HepG2 (cell line): ENCODE data around the gene PEA15. TPM values are rescaled to one million over a fixed set of nuclear protein-coding genes. Genes with fewer than 3 reads are reported as not detected.

Experiments used
- BORCS8-MEF2B ChIP-seq: sonication (generic); formaldehyde crosslinking; IDR thresholded peaks from 2 replicates; pipeline ENCODE4 v1.8.0; 2022; ENCODE audit warnings: mild to moderate bottlenecking, missing genetic modification reagents
- DPF2 ChIP-seq: sonication (generic); formaldehyde crosslinking; IDR thresholded peaks from 2 replicates; pipeline ENCODE4 v1.4.0; 2020; ENCODE audit warnings: mild to moderate bottlenecking, low read depth, missing genetic modification reagents, borderline replicate concordance
- DR1 ChIP-seq: sonication (generic); formaldehyde crosslinking; IDR thresholded peaks from 2 replicates; pipeline ENCODE4 v1.8.0; 2021; ENCODE audit warnings: mild to moderate bottlenecking, missing genetic modification reagents, inconsistent platforms
- FOXJ3 ChIP-seq: sonication (generic); formaldehyde crosslinking; IDR thresholded peaks from 2 replicates; pipeline ENCODE4 v1.4.0; 2020; ENCODE audit warnings: missing genetic modification reagents, mild to moderate bottlenecking, borderline replicate concordance
- GATAD2A ChIP-seq: IDR thresholded peaks from 2 replicates; pipeline ENCODE4 v1.6.1; 2016
- HDAC1 ChIP-seq: sonication (generic); formaldehyde crosslinking; IDR thresholded peaks from 2 replicates; pipeline ENCODE4 v1.5.1; 2020; ENCODE audit warnings: mild to moderate bottlenecking, missing genetic modification reagents
- HMGXB3 ChIP-seq: sonication (generic); formaldehyde crosslinking; IDR thresholded peaks from 2 replicates; pipeline ENCODE4 v1.4.0; 2020; ENCODE audit warnings: missing genetic modification reagents, borderline replicate concordance
- JUNB ChIP-seq: sonication (generic); formaldehyde crosslinking; IDR thresholded peaks from 2 replicates; pipeline ENCODE4 v1.8.0; 2022; ENCODE audit warnings: missing genetic modification reagents, mild to moderate bottlenecking, borderline replicate concordance
- KLF11 ChIP-seq: IDR thresholded peaks from 2 replicates; pipeline ENCODE4 v1.6.1; 2016; ENCODE audit warnings: missing compliant biosample characterization
- NKX3-1 ChIP-seq: sonication (generic); formaldehyde crosslinking; IDR thresholded peaks from 2 replicates; pipeline ENCODE4 v1.5.0; 2020; ENCODE audit warnings: missing genetic modification reagents
- SRSF1 ChIP-seq: fragments of 200-400 bp; formaldehyde crosslinking; optimal IDR thresholded peaks from 2 replicates; pipeline ENCODE3; 2017; ENCODE audit warnings: mild to moderate bottlenecking, low read depth, low read length, moderate library complexity
- TFAP4 ChIP-seq: sonication (generic); IDR thresholded peaks from 2 replicates; pipeline ENCODE4 v1.6.1; 2016; ENCODE audit warnings: low read depth, borderline replicate concordance
- TFE3 ChIP-seq: IDR thresholded peaks from 2 replicates; pipeline ENCODE4 v1.6.1; 2016
- TGIF2 ChIP-seq: IDR thresholded peaks from 2 replicates; pipeline ENCODE4 v1.6.1; 2016; ENCODE audit warnings: control low read depth, missing compliant biosample characterization
- THAP8 ChIP-seq: sonication (generic); formaldehyde crosslinking; IDR thresholded peaks from 2 replicates; pipeline ENCODE4 v1.5.1; 2020; ENCODE audit warnings: missing genetic modification reagents, mild to moderate bottlenecking, borderline replicate concordance
- ZBTB1 ChIP-seq: sonication (generic); formaldehyde crosslinking; IDR thresholded peaks from 2 replicates; pipeline ENCODE4 v1.4.0; 2020; ENCODE audit warnings: missing genetic modification reagents, borderline replicate concordance
- ZNF124 ChIP-seq: sonication (generic); formaldehyde crosslinking; IDR thresholded peaks from 2 replicates; pipeline ENCODE4 v1.4.0; 2020; ENCODE audit warnings: missing genetic modification reagents
- ZNF367 ChIP-seq: sonication (generic); formaldehyde crosslinking; IDR thresholded peaks from 2 replicates; pipeline ENCODE4 v1.4.0; 2020; ENCODE audit warnings: missing genetic modification reagents, borderline replicate concordance
- ZNF703 ChIP-seq: sonication (generic); formaldehyde crosslinking; IDR thresholded peaks from 2 replicates; pipeline ENCODE4 v1.5.1; 2020; ENCODE audit warnings: missing genetic modification reagents, mild to moderate bottlenecking, moderate library complexity, borderline replicate concordance
- ZNF781 ChIP-seq: sonication (generic); formaldehyde crosslinking; IDR thresholded peaks from 2 replicates; pipeline ENCODE4 v1.5.1; 2020; ENCODE audit warnings: borderline replicate concordance, mild to moderate bottlenecking, missing genetic modification reagents; ENCODE audit errors: not compliant biosample characterization
- polyA plus RNA-seq, 8 experiments: library from polyadenylated mRNA; depleted of rRNA in 3 of 8; stranded (reverse) in 7 of 8; unstranded in 1 of 8; fragments of >200 nt; fragmentation: Illumina TruSeq in 4 of 8; extraction: Trizol in 4 of 8; gene quantifications; 2 replicates each; pipeline versions ENCODE4 v1.2.1 to v1.2.3, GENCODE V29; 2011 to 2016; ENCODE audit warnings: low read depth in 4 of 8, missing spikeins in 1 of 8, mixed read lengths in 1 of 8; ENCODE audit not compliant: insufficient read depth in 1 of 8
- total RNA-seq, 5 experiments: library from RNA; depleted of rRNA; stranded (reverse); fragments of >200 nt; fragmentation: Illumina TruSeq; extraction: Trizol; gene quantifications; 2 replicates each; pipeline ENCODE4 v1.2.3, GENCODE V29; 2016; ENCODE audit warnings: low read depth in 1 of 5

Gene PEA15
- total and polyA plus RNA-seq, 2 of the 13 experiments (the other 11 are each of a cell fraction or from before 2014, with no cell fraction given) = 12.1 to 35.2 TPM

GRCh38 chr1:160261893-160262794 is 57.0 kb downstream of the PEA15 start, which contains the start of gene DCAF8 (continued):
- TF ChIP-seq ZNF781 (peak; percentile 37), ZBTB1 (CRISPR knock-in tag) (no peak), NKX3-1 (no peak), BORCS8-MEF2B (CRISPR knock-in tag) (peak; percentile 88), DPF2 (CRISPR knock-in tag) (peak; percentile 28; the same call in 1 of the 2 replicates), TFE3 (CRISPR knock-in tag) (peak; percentile 47), ZNF703 (CRISPR knock-in tag) (no peak), FOXJ3 (CRISPR knock-in tag) (no peak; the same call in 1 of the 2 replicates), JUNB (CRISPR knock-in tag) (no peak), ZNF124 (peak; percentile 47; the same call in 1 of the 2 replicates), SRSF1 (peak; percentile 31), TFAP4 (no peak), HMGXB3 (CRISPR knock-in tag) (no peak), DR1 (CRISPR knock-in tag) (peak; percentile 89), GATAD2A (CRISPR knock-in tag) (peak; percentile 33; the same call in 1 of the 2 replicates), TGIF2 (CRISPR knock-in tag) (no peak), THAP8 (CRISPR knock-in tag) (no peak), ZNF367 (CRISPR knock-in tag) (no peak), KLF11 (CRISPR knock-in tag) (peak; percentile 76; the same call in 1 of the 2 replicates), HDAC1 (CRISPR knock-in tag) (peak; percentile 80)
